ENCODE results near the gene APOOL.

- TF ChIP-seq POLR2AphosphoS5 (IDR thresholded peaks at IDR 0.05) (no peak), CTCF (IDR thresholded peaks at IDR 0.05 in 8 of 11, conservative IDR thresholded peaks at IDR 0.05 in 3 of 11) (no peak)
Observed at GRCh38 chrX:85115252-85115651, 111.6 kb downstream of the APOOL start.
